Natural killer cell (primary cell): ENCODE data around the gene VIPR1. TPM values are rescaled to one million over a fixed set of nuclear protein-coding genes. Genes with fewer than 3 reads are reported as not detected.

ENCODE experiments used
- ATAC-seq, 3 donors: fragments of 150-1000 bp in 2 of 3; fragments of 200-7000 bp in 1 of 3; cut with Tn5 transposase; 1 replicate in 1 of 3; 2 replicates in 2 of 3; pipeline ENCODE4 v1.10.0; 2021; ENCODE audit warnings: mild to moderate bottlenecking in 2 of 3, moderate library complexity in 2 of 3
- DNase-seq, 2 donors: peaks; one replicate each; pipeline versions ENCODE4 v3.0.0 to v3.0.0-alpha.2; 2013 to 2021; ENCODE audit warnings: mixed read lengths in 1 of 2
- H3K27ac ChIP-seq: one replicate; pipeline ENCODE4 v1.5.1; 2013; ENCODE audit warnings: mild to moderate bottlenecking, low read length
- H3K27me3 ChIP-seq: one replicate; pipeline ENCODE4 v1.6.1; 2013; ENCODE audit warnings: low read length; ENCODE audit not compliant: control insufficient read depth, insufficient read depth
- H3K36me3 ChIP-seq: one replicate; pipeline ENCODE4 v1.6.1; 2013; ENCODE audit warnings: low read length; ENCODE audit not compliant: control insufficient read depth, insufficient read depth
- H3K4me1 ChIP-seq: one replicate; pipeline ENCODE4 v1.6.1; 2013; ENCODE audit warnings: low read length; ENCODE audit not compliant: control insufficient read depth, insufficient read depth
- H3K4me3 ChIP-seq: one replicate; pipeline ENCODE4 v1.5.1; 2013; ENCODE audit warnings: low read length
- H3K9me3 ChIP-seq: one replicate; pipeline ENCODE4 v1.6.1; 2013; ENCODE audit warnings: low read length; ENCODE audit not compliant: control insufficient read depth, insufficient read depth
- H3K27ac Mint-ChIP-seq, 2 donors: one replicate each; pipeline ENCODE4 v1.8.0; 2022; ENCODE audit warnings: mild to moderate bottlenecking in 2 of 2, mixed read lengths in 2 of 2, moderate library complexity in 1 of 2
- H3K27me3 Mint-ChIP-seq, 2 donors: one replicate each; pipeline ENCODE4 v1.8.0; 2022; ENCODE audit warnings: low read depth in 2 of 2, mixed read lengths in 2 of 2
- H3K36me3 Mint-ChIP-seq: one replicate; pipeline ENCODE4 v1.8.0; 2022; ENCODE audit warnings: mixed read lengths
- H3K4me1 Mint-ChIP-seq, 2 donors: one replicate each; pipeline ENCODE4 v1.8.0; 2022; ENCODE audit warnings: mixed read lengths in 2 of 2
- H3K4me3 Mint-ChIP-seq: one replicate; pipeline ENCODE4 v1.8.0; 2022; ENCODE audit warnings: mild to moderate bottlenecking, moderate library complexity, mixed read lengths
- H3K9me3 Mint-ChIP-seq, 2 donors: one replicate each; pipeline ENCODE4 v1.8.0; 2022; ENCODE audit warnings: mixed read lengths in 2 of 2
- CTCF ChIP-seq: fragments of 200-600 bp; IDR thresholded peaks from one replicate; pipeline ENCODE4 v1.8.0; 2022; ENCODE audit warnings: antibody characterized with exemption
- WGBS: methylation state at CpG from one replicate; pipeline ENCODE4 v1.1.7; 2013; ENCODE audit warnings: missing lambda C conversion rate; ENCODE audit not compliant: insufficient coverage; 5-methylcytosine and 5-hydroxymethylcytosine counted together
- intact Hi-C: fragments of 100-400 bp; cut with micrococcal nuclease; formaldehyde crosslinking; loops from one replicate; pipeline ENCODE4 v1.14.2; 2022
- total RNA-seq, 4 donors: library from RNA; stranded (reverse); fragments of 120-200 nt in 1 of 4; gene quantifications; one replicate each; pipeline versions ENCODE4 v1.2.3 to v1.2.4, GENCODE V29; 2013 to 2022

Gene VIPR1
- total RNA-seq, 3 donors from 2014 or later (not counting 1 experiment from before 2014, with no cell fraction given) = 2.3 to 3.1 (median 2.4) TPM

- no peaks in the 10 kb centered on the region for H3K27me3 Mint-ChIP-seq
- H3K9me3 Mint-ChIP-seq = no peaks in the 10 kb centered on the region
- Histone ChIP-seq H3K36me3 (peaks cover 3% of the 10 kb centered on the region), H3K9me3 (no peaks in the 10 kb centered on the region), H3K4me1 (no peaks in the 10 kb centered on the region), H3K4me3 (no peak overlapping the region), H3K27ac (no peak overlapping the region), H3K27me3 (no peaks in the 10 kb centered on the region)
- ATAC-seq (no peak), DNase-seq (no peak)
- H3K4me1 Mint-ChIP-seq = no peaks in the 10 kb centered on the region
- H3K4me3 Mint-ChIP-seq = no peak overlapping the region
- intact Hi-C loops = loop anchor here (10.0 kb wide), 1 partner anchor 652 kb away; no protein-coding TSS in a partner anchor
- no peak overlapping the region for H3K27ac Mint-ChIP-seq
- TF ChIP-seq CTCF = no peak
- peaks cover 6% of the 10 kb centered on the region for H3K36me3 Mint-ChIP-seq
- WGBS = 93% methylated on average over 3 of the region's 3 CpGs
Measured at GRCh38 chr3:42546691-42547213, 44.3 kb downstream of the VIPR1 start.

GRCh38 chr3:42547401-42547945, 45.0 kb downstream of the VIPR1 start:
- Mint-ChIP-seq H3K36me3 (peaks cover 6% of the 10 kb centered on the region), H3K4me3 (no peak overlapping the region), H3K27me3 (no peaks in the 10 kb centered on the region), H3K27ac (peak overlapping the region in 1 of 2 donors; percentile 11), H3K4me1 (no peaks in the 10 kb centered on the region), H3K9me3 (no peaks in the 10 kb centered on the region)
- intact Hi-C loops = loop anchor here (10.0 kb wide), 1 partner anchor 653 kb away; no protein-coding TSS in a partner anchor
- Histone ChIP-seq H3K27me3 (no peaks in the 10 kb centered on the region), H3K4me1 (no peaks in the 10 kb centered on the region), H3K36me3 (peaks cover 5% of the 10 kb centered on the region), H3K4me3 (no peak overlapping the region), H3K9me3 (no peaks in the 10 kb centered on the region), H3K27ac (no peak overlapping the region)
- peak; percentile 91 for TF ChIP-seq CTCF
- DNase-seq (peak; percentile 57 to 81), ATAC-seq (peak; percentile 71 to 80 (median 78))
- 53% methylated on average over 7 of the region's 7 CpGs for WGBS

- Histone ChIP-seq H3K9me3 (no peaks in the 10 kb centered on the region), H3K36me3 (peaks cover 13% of the 10 kb centered on the region), H3K27ac (no peak overlapping the region), H3K27me3 (no peaks in the 10 kb centered on the region), H3K4me3 (no peak overlapping the region), H3K4me1 (no peaks in the 10 kb centered on the region)
- no peak overlapping the region for H3K4me3 Mint-ChIP-seq
- intact Hi-C loops = loop anchor here (10.0 kb wide), 1 partner anchor 654 kb away; no protein-coding TSS in a partner anchor
- no peak for DNase-seq
- H3K9me3 Mint-ChIP-seq = no peaks in the 10 kb centered on the region
- H3K4me1 Mint-ChIP-seq = no peaks in the 10 kb centered on the region
- WGBS = 96% methylated on average over 2 of the region's 2 CpGs
- no peak for TF ChIP-seq CTCF
- no peak for ATAC-seq
- H3K27me3 Mint-ChIP-seq = no peaks in the 10 kb centered on the region
- H3K27ac Mint-ChIP-seq = no peak overlapping the region
- peaks cover 15% of the 10 kb centered on the region for H3K36me3 Mint-ChIP-seq
Measured at GRCh38 chr3:42549131-42549530, 46.7 kb downstream of the VIPR1 start.

GRCh38 chr3:42550250-42550649, 47.8 kb downstream of the VIPR1 start:
- H3K27ac Mint-ChIP-seq = no peak overlapping the region
- H3K36me3 Mint-ChIP-seq = peaks cover 15% of the 10 kb centered on the region
- TF ChIP-seq CTCF = no peak
- intact Hi-C loops = no loop called here
- H3K4me3 Mint-ChIP-seq = no peak overlapping the region
- H3K27me3 ChIP-seq = no peaks in the 10 kb centered on the region
- H3K4me1 Mint-ChIP-seq = no peaks in the 10 kb centered on the region
- WGBS = no CpG with 5 or more reads among the region's 1 CpG
- H3K4me3 ChIP-seq = no peak overlapping the region
- no peaks in the 10 kb centered on the region for H3K27me3 Mint-ChIP-seq
- DNase-seq (no peak), ATAC-seq (no peak)
- no peaks in the 10 kb centered on the region for H3K4me1 ChIP-seq
- H3K27ac ChIP-seq = no peak overlapping the region
- no peaks in the 10 kb centered on the region for H3K9me3 ChIP-seq
- peaks cover 18% of the 10 kb centered on the region for H3K36me3 ChIP-seq
- no peaks in the 10 kb centered on the region for H3K9me3 Mint-ChIP-seq
